ENCODE measurements around the gene SEMA3G.
A peak's percentile ranks its signal among the peaks of the same experiment; 100 is the strongest.

SEMA3G gene

DNA sequence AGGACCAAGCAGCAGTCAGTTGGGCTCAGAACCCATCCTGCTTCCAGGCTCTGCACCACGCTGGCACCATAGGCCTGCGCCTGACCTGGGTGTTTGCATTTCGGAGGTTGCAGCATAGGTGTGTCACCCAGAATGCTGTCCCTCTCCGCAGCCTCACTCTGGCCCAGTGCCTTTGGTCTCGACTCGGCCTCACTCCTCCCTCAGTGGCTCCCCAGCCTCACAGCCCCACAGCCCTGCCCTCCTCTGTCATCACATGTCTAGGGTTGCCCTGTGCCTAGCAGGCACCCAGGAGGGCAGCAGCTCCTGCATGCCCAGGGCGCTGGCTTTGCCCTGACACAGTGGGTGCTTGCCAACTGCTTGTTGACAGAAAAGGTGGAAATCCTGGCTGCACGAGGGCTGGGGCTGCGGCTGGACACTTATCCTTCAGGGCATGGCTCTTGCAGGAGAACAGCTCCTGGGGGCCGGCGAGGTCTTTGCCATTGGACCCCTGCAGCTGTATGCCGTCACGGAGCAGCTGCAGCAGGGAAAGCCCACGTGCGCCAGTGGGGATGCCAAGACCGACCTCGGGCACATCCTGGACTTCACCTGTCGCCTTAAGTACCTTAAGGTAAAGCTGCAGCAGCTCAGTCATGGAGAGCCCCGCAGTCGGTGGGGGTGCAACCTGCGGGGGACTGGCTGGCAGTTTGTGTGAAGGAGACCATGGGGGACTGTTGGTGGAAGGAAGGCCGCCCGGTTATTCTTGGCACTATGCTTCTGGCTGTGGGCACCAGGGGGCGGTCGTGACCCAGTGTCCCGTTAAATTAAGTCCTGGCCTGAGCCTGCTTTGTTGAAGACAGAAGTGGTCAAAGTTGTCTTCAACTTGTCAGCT, 26.7 kb upstream of the SEMA3G start:
- H3K79me2 ChIP-seq (ENCODE audit: insufficient read depth, low read length): peaks cover 30% of the 10 kb centered on the region
- H3K4me2 ChIP-seq (ENCODE audit: insufficient read depth, low read length): no peak overlapping the region
- no peak overlapping the region for H3K4me3 ChIP-seq (ENCODE audit: low read depth in 1 of 2, low read length in 2 of 2)
- no peak overlapping the region for H3K9ac ChIP-seq (ENCODE audit: low read depth, low read length)
- no peaks in the 10 kb centered on the region for H3K9me3 ChIP-seq (ENCODE audit: insufficient read depth, low read length, severe bottlenecking)
- H3K4me1 ChIP-seq (ENCODE audit: insufficient read depth, low read length): no peaks in the 10 kb centered on the region
- H3K27ac ChIP-seq (ENCODE audit: low read length): no peak overlapping the region
- TF ChIP-seq EZH2 (IDR thresholded peaks at IDR 0.05; ENCODE audit: borderline replicate concordance, low read depth, low read length, severe bottlenecking) (no peak), CTCF (IDR thresholded peaks at IDR 0.05; ENCODE audit: borderline replicate concordance, extremely low read depth, low read length, poor library complexity, severe bottlenecking) (peak; percentile 24)
- no peak for DNase-seq
- peaks cover 78% of the 10 kb centered on the region for H3K36me3 ChIP-seq (ENCODE audit: insufficient read depth, low read length)
- H2AFZ ChIP-seq (ENCODE audit: low read depth, low read length): no peak overlapping the region
- ATAC-seq (ENCODE audit: insufficient read depth, low read depth): no peak
- H3K27me3 ChIP-seq (ENCODE audit: insufficient read depth, low read length, poor library complexity): no peaks in the 10 kb centered on the region
- H4K20me1 ChIP-seq (ENCODE audit: insufficient read depth, low read length): peaks cover 47% of the 10 kb centered on the region

- Histone ChIP-seq H3K36me3 (ENCODE audit: insufficient read depth, low read length) (peaks cover 75% of the 10 kb centered on the region), H3K4me1 (ENCODE audit: insufficient read depth, low read length) (no peaks in the 10 kb centered on the region), H3K79me2 (ENCODE audit: insufficient read depth, low read length) (peaks cover 36% of the 10 kb centered on the region), H2AFZ (ENCODE audit: low read depth, low read length) (no peak overlapping the region), H4K20me1 (ENCODE audit: insufficient read depth, low read length) (peaks cover 49% of the 10 kb centered on the region), H3K9me3 (ENCODE audit: insufficient read depth, low read length, severe bottlenecking) (no peaks in the 10 kb centered on the region), H3K4me3 (ENCODE audit: low read depth in 1 of 2, low read length in 2 of 2) (no peak overlapping the region), H3K27me3 (ENCODE audit: insufficient read depth, low read length, poor library complexity) (no peaks in the 10 kb centered on the region), H3K4me2 (ENCODE audit: insufficient read depth, low read length) (no peak overlapping the region), H3K9ac (ENCODE audit: low read depth, low read length) (no peak overlapping the region), H3K27ac (ENCODE audit: low read length) (no peak overlapping the region)
- no peak for DNase-seq
- ATAC-seq (ENCODE audit: insufficient read depth, low read depth): no peak
- no peak for TF ChIP-seq CTCF (IDR thresholded peaks at IDR 0.05; ENCODE audit: borderline replicate concordance, extremely low read depth, low read length, poor library complexity, severe bottlenecking)
- no peak for TF ChIP-seq EZH2 (IDR thresholded peaks at IDR 0.05; ENCODE audit: borderline replicate concordance, low read depth, low read length, severe bottlenecking)
These were observed 26.0 kb upstream of the SEMA3G start for GRCh38 chr3:52470920-52471319.

DNA sequence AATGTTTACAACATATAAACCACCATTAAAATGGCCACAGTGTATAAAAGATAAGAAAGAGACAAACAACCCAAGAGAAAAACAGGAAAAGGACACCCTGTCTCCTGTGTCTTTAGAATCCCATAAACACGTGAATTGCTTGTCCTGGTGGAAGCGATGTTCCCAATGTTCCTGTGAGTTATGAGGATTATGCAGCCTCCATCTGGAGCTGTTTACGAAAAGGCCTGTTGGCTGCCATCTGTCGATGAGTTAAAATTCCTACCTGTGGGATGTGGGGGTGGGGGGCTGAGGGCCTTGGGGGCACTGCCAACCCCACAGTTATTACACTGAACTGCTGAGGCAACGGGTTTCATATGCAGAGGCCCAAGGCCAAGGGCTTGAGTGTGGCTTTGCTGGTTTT, 24.1 kb upstream of the SEMA3G start:
- Histone ChIP-seq H3K27me3 (ENCODE audit: insufficient read depth, low read length, poor library complexity) (no peaks in the 10 kb centered on the region), H3K4me3 (ENCODE audit: low read depth in 1 of 2, low read length in 2 of 2) (no peak overlapping the region), H3K9me3 (ENCODE audit: insufficient read depth, low read length, severe bottlenecking) (no peaks in the 10 kb centered on the region), H2AFZ (ENCODE audit: low read depth, low read length) (no peak overlapping the region), H3K36me3 (ENCODE audit: insufficient read depth, low read length) (peaks cover 75% of the 10 kb centered on the region), H3K27ac (ENCODE audit: low read length) (no peak overlapping the region), H4K20me1 (ENCODE audit: insufficient read depth, low read length) (peaks cover 59% of the 10 kb centered on the region), H3K4me2 (ENCODE audit: insufficient read depth, low read length) (no peak overlapping the region), H3K79me2 (ENCODE audit: insufficient read depth, low read length) (peaks cover 53% of the 10 kb centered on the region), H3K9ac (ENCODE audit: low read depth, low read length) (no peak overlapping the region), H3K4me1 (ENCODE audit: insufficient read depth, low read length) (no peaks in the 10 kb centered on the region)
- TF ChIP-seq EZH2 (IDR thresholded peaks at IDR 0.05; ENCODE audit: borderline replicate concordance, low read depth, low read length, severe bottlenecking) (no peak), CTCF (IDR thresholded peaks at IDR 0.05; ENCODE audit: borderline replicate concordance, extremely low read depth, low read length, poor library complexity, severe bottlenecking) (no peak)
- no peak for ATAC-seq (ENCODE audit: insufficient read depth, low read depth)
- no peak for DNase-seq
